ENCODE results near the gene DBT.
"Not testable (repeated sequence)": the region's sequence is repeated elsewhere in the genome, so short reads cannot be mapped to it uniquely, and the experiment has no call there.

DBT gene

GRCh38 chr1:100249537-100250257 is at the start of gene DBT:
TSS of gene DBT (minus strand) at chr1:100249834. CDS start at chr1:100249820, 14 bp downstream.
- peak; percentile 99 for DNase-seq (ENCODE audit: low read depth)
- H3K9ac ChIP-seq (ENCODE audit: low read length) = peak within 1 kb of the TSS; percentile 98
- peaks cover 20% of the 10 kb centered on the region for H3K4me1 ChIP-seq (ENCODE audit: control insufficient read depth, insufficient read depth, low read length)

GRCh38 chr1:100298512-100298911 is 48.9 kb upstream of the DBT start:
- H3K4me3 ChIP-seq (ENCODE audit: low read length) = no peak overlapping the region
- H3K4me1 ChIP-seq (ENCODE audit: control insufficient read depth, insufficient read depth, low read length) = no peaks in the 10 kb centered on the region
- no peak for DNase-seq (ENCODE audit: low read depth)
- no peaks in the 10 kb centered on the region for H3K9me3 ChIP-seq (ENCODE audit: control insufficient read depth, low read length)
- H3K27me3 ChIP-seq (replicated peaks; ENCODE audit: control insufficient read depth, insufficient read depth, low read length) = no peaks in the 10 kb centered on the region
- peaks cover 3% of the 10 kb centered on the region for H3K36me3 ChIP-seq (ENCODE audit: control insufficient read depth, insufficient read depth, low read length, severe bottlenecking)
- no peak overlapping the region for H3K9ac ChIP-seq (ENCODE audit: low read length)

More at GRCh38 chr1:100249537-100250257, at the start of gene DBT:
- peaks cover 4% of the 10 kb centered on the region for H3K36me3 ChIP-seq (ENCODE audit: control insufficient read depth, insufficient read depth, low read length, severe bottlenecking)
- no peaks in the 10 kb centered on the region for H3K9me3 ChIP-seq (ENCODE audit: control insufficient read depth, low read length)
- H3K4me3 ChIP-seq (ENCODE audit: low read length) = peak within 1 kb of the TSS; percentile 100
- no peaks in the 10 kb centered on the region for H3K27me3 ChIP-seq (replicated peaks; ENCODE audit: control insufficient read depth, insufficient read depth, low read length)

GRCh38 chr1:100296997-100297396 is 47.4 kb upstream of the DBT start:
- not testable (repeated sequence) for H3K27me3 ChIP-seq (replicated peaks; ENCODE audit: control insufficient read depth, insufficient read depth, low read length); DNase-seq (ENCODE audit: low read depth); H3K9me3 ChIP-seq (ENCODE audit: control insufficient read depth, low read length); H3K9ac ChIP-seq (ENCODE audit: low read length); H3K4me3 ChIP-seq (ENCODE audit: low read length); H3K4me1 ChIP-seq (ENCODE audit: control insufficient read depth, insufficient read depth, low read length)
- peaks cover 18% of the 10 kb centered on the region for H3K36me3 ChIP-seq (ENCODE audit: control insufficient read depth, insufficient read depth, low read length, severe bottlenecking)

GRCh38 chr1:100296140-100296539 is 46.5 kb upstream of the DBT start:
- H3K36me3 ChIP-seq (ENCODE audit: control insufficient read depth, insufficient read depth, low read length, severe bottlenecking) = peaks cover 27% of the 10 kb centered on the region
- no peak for DNase-seq (ENCODE audit: low read depth)
- no peaks in the 10 kb centered on the region for H3K27me3 ChIP-seq (replicated peaks; ENCODE audit: control insufficient read depth, insufficient read depth, low read length)
- no peak overlapping the region for H3K9ac ChIP-seq (ENCODE audit: low read length)
- H3K4me3 ChIP-seq (ENCODE audit: low read length) = no peak overlapping the region
- no peaks in the 10 kb centered on the region for H3K9me3 ChIP-seq (ENCODE audit: control insufficient read depth, low read length)
- no peaks in the 10 kb centered on the region for H3K4me1 ChIP-seq (ENCODE audit: control insufficient read depth, insufficient read depth, low read length)

GRCh38 chr1:100292711-100293110 is 43.1 kb upstream of the DBT start:
- Histone ChIP-seq H3K9ac (ENCODE audit: low read length) (no peak overlapping the region), H3K4me1 (ENCODE audit: control insufficient read depth, insufficient read depth, low read length) (no peaks in the 10 kb centered on the region), H3K9me3 (ENCODE audit: control insufficient read depth, low read length) (no peaks in the 10 kb centered on the region), H3K36me3 (ENCODE audit: control insufficient read depth, insufficient read depth, low read length, severe bottlenecking) (peaks cover 61% of the 10 kb centered on the region), H3K27me3 (replicated peaks; ENCODE audit: control insufficient read depth, insufficient read depth, low read length) (no peaks in the 10 kb centered on the region), H3K4me3 (ENCODE audit: low read length) (no peak overlapping the region)
- no peak for DNase-seq (ENCODE audit: low read depth)

- Histone ChIP-seq H3K4me3 (ENCODE audit: low read length) (no peak overlapping the region), H3K9me3 (ENCODE audit: control insufficient read depth, low read length) (no peaks in the 10 kb centered on the region), H3K27me3 (replicated peaks; ENCODE audit: control insufficient read depth, insufficient read depth, low read length) (no peaks in the 10 kb centered on the region), H3K4me1 (ENCODE audit: control insufficient read depth, insufficient read depth, low read length) (no peaks in the 10 kb centered on the region), H3K36me3 (ENCODE audit: control insufficient read depth, insufficient read depth, low read length, severe bottlenecking) (peaks cover 85% of the 10 kb centered on the region), H3K9ac (ENCODE audit: low read length) (no peak overlapping the region)
- DNase-seq (ENCODE audit: low read depth) = peak; percentile 8
Observed at GRCh38 chr1:100290291-100290690, 40.7 kb upstream of the DBT start.

GRCh38 chr1:100287162-100287561 is 37.5 kb upstream of the DBT start:
- Histone ChIP-seq H3K4me1 (ENCODE audit: control insufficient read depth, insufficient read depth, low read length) (no peaks in the 10 kb centered on the region), H3K27me3 (replicated peaks; ENCODE audit: control insufficient read depth, insufficient read depth, low read length) (no peaks in the 10 kb centered on the region), H3K4me3 (ENCODE audit: low read length) (no peak overlapping the region), H3K9ac (ENCODE audit: low read length) (no peak overlapping the region), H3K9me3 (ENCODE audit: control insufficient read depth, low read length) (no peaks in the 10 kb centered on the region), H3K36me3 (ENCODE audit: control insufficient read depth, insufficient read depth, low read length, severe bottlenecking) (peaks cover 93% of the 10 kb centered on the region)
- no peak for DNase-seq (ENCODE audit: low read depth)

- Histone ChIP-seq H3K4me1 (ENCODE audit: control insufficient read depth, insufficient read depth, low read length) (peaks cover 3% of the 10 kb centered on the region), H3K9me3 (ENCODE audit: control insufficient read depth, low read length) (no peaks in the 10 kb centered on the region), H3K4me3 (ENCODE audit: low read length) (no peak overlapping the region), H3K27me3 (replicated peaks; ENCODE audit: control insufficient read depth, insufficient read depth, low read length) (no peaks in the 10 kb centered on the region), H3K9ac (ENCODE audit: low read length) (no peak overlapping the region), H3K36me3 (ENCODE audit: control insufficient read depth, insufficient read depth, low read length, severe bottlenecking) (peaks cover 92% of the 10 kb centered on the region)
- DNase-seq (ENCODE audit: low read depth) = no peak
Observed at GRCh38 chr1:100284591-100284990, 35.0 kb upstream of the DBT start.

GRCh38 chr1:100279954-100280682 is 30.5 kb upstream of the DBT start:
- Histone ChIP-seq H3K36me3 (ENCODE audit: control insufficient read depth, insufficient read depth, low read length, severe bottlenecking) (peaks cover 87% of the 10 kb centered on the region), H3K27me3 (replicated peaks; ENCODE audit: control insufficient read depth, insufficient read depth, low read length) (no peaks in the 10 kb centered on the region), H3K4me1 (ENCODE audit: control insufficient read depth, insufficient read depth, low read length) (peaks cover 5% of the 10 kb centered on the region), H3K9ac (ENCODE audit: low read length) (no peak overlapping the region), H3K9me3 (ENCODE audit: control insufficient read depth, low read length) (no peaks in the 10 kb centered on the region), H3K4me3 (ENCODE audit: low read length) (no peak overlapping the region)
- DNase-seq (ENCODE audit: low read depth) = no peak

GRCh38 chr1:100279358-100279923 is 29.8 kb upstream of the DBT start:
- no peak overlapping the region for H3K4me3 ChIP-seq (ENCODE audit: low read length)
- no peak overlapping the region for H3K9ac ChIP-seq (ENCODE audit: low read length)
- DNase-seq (ENCODE audit: low read depth) = no peak
- peaks cover 87% of the 10 kb centered on the region for H3K36me3 ChIP-seq (ENCODE audit: control insufficient read depth, insufficient read depth, low read length, severe bottlenecking)
- no peaks in the 10 kb centered on the region for H3K9me3 ChIP-seq (ENCODE audit: control insufficient read depth, low read length)
- peaks cover 5% of the 10 kb centered on the region for H3K4me1 ChIP-seq (ENCODE audit: control insufficient read depth, insufficient read depth, low read length)
- H3K27me3 ChIP-seq (replicated peaks; ENCODE audit: control insufficient read depth, insufficient read depth, low read length) = no peaks in the 10 kb centered on the region

GRCh38 chr1:100277866-100278265 is 28.2 kb upstream of the DBT start:
- Histone ChIP-seq H3K9ac (ENCODE audit: low read length) (no peak overlapping the region), H3K9me3 (ENCODE audit: control insufficient read depth, low read length) (no peaks in the 10 kb centered on the region), H3K36me3 (ENCODE audit: control insufficient read depth, insufficient read depth, low read length, severe bottlenecking) (peaks cover 94% of the 10 kb centered on the region), H3K4me1 (ENCODE audit: control insufficient read depth, insufficient read depth, low read length) (peaks cover 5% of the 10 kb centered on the region), H3K27me3 (replicated peaks; ENCODE audit: control insufficient read depth, insufficient read depth, low read length) (no peaks in the 10 kb centered on the region), H3K4me3 (ENCODE audit: low read length) (no peak overlapping the region)
- DNase-seq (ENCODE audit: low read depth) = no peak

All from adipocyte (in vitro differentiated cells).